Omental fat pad (tissue), 4 donors: Measurements from ENCODE around the gene FOXO3. TPM values are rescaled to one million over a fixed set of nuclear protein-coding genes. Genes with fewer than 3 reads are reported as not detected.

ENCODE experiments used
- ATAC-seq: fragments of 150-250 bp; one replicate; pipeline ENCODE4 v1.9.1; 2016; ENCODE audit warnings: mild to moderate bottlenecking, moderate library complexity; ENCODE audit not compliant: low FRiP score
- DNase-seq: peaks from one replicate; pipeline ENCODE4 v3.0.0-alpha.2; 2019; ENCODE audit warnings: low spot score
- total RNA-seq, 4 donors: library from RNA; depleted of rRNA; stranded (reverse); fragments of >200 nt; gene quantifications; one replicate each; pipeline ENCODE4 v1.1.0, GENCODE V29; 2016
- TF ChIP-seq, protein P1 (sequence below), 3 donors: fragments of 450-650 bp; IDR thresholded peaks; one replicate each; pipeline ENCODE4 v1.5.1; 2016 to 2017; ENCODE audit warnings: antibody characterized with exemption in 3 of 3, mild to moderate bottlenecking in 3 of 3, moderate library complexity in 2 of 3

Gene FOXO3
- total RNA-seq, 4 donors from 2014 or later: 92.9 to 129 (median 113) TPM

GRCh38 chr6:108706649-108707048 is 145.9 kb downstream of the FOXO3 start:
- DNase-seq (no peak), ATAC-seq (no peak)
- TF ChIP-seq, protein P1, sequence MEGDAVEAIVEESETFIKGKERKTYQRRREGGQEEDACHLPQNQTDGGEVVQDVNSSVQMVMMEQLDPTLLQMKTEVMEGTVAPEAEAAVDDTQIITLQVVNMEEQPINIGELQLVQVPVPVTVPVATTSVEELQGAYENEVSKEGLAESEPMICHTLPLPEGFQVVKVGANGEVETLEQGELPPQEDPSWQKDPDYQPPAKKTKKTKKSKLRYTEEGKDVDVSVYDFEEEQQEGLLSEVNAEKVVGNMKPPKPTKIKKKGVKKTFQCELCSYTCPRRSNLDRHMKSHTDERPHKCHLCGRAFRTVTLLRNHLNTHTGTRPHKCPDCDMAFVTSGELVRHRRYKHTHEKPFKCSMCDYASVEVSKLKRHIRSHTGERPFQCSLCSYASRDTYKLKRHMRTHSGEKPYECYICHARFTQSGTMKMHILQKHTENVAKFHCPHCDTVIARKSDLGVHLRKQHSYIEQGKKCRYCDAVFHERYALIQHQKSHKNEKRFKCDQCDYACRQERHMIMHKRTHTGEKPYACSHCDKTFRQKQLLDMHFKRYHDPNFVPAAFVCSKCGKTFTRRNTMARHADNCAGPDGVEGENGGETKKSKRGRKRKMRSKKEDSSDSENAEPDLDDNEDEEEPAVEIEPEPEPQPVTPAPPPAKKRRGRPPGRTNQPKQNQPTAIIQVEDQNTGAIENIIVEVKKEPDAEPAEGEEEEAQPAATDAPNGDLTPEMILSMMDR (IDR thresholded peaks at IDR 0.05): no peak

- TF ChIP-seq, protein P1 (IDR thresholded peaks at IDR 0.05): no peak
- ATAC-seq: no peak
- DNase-seq: no peak
Measured at GRCh38 chr6:108707328-108707976, 146.7 kb downstream of the FOXO3 start.

- ATAC-seq (no peak), DNase-seq (no peak)
- TF ChIP-seq, protein P1 (IDR thresholded peaks at IDR 0.05): no peak
Measured at GRCh38 chr6:108710030-108710429, 149.3 kb downstream of the FOXO3 start.

DNA sequence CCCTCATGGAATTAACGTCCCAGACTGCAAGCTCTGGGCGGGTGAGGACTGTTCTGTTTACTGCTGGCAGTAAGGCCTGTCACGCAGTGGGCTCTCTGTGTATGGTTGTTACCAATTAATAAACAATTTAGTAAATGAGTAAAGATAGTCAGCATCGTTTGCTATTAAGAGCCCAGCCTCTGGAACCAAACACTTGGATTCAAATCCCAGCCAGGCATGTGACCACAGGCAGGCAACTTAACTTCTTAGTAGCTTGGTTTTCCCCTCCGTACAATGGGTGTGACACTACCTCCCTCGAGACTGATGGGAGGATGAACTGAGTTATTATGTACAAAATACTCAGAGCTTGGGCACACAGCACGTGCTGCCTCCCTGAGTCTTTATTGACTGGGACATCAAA is 149.8 kb downstream of the FOXO3 start:
- DNase-seq (no peak), ATAC-seq (no peak)
- TF ChIP-seq, protein P1 (IDR thresholded peaks at IDR 0.05): no peak

DNA sequence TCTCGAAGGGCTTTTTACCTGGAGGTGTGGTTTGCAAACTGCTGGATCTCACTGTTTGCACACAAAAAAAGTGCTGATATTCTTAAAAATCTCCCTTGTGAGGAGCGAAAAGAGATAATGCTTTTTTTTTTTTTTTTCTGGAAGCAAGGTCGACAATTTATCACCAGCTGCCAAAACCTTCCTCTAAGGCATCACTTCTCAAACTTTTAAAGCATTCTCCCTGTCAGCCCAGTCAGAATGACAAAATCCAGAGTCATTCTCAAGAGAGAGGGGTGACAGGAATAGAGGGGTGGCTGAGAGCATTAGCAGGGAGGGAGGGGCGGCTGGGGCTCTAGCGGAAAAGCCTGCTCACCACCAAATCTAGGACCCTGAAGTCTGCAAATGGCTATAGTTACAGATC is 150.4 kb downstream of the FOXO3 start:
- TF ChIP-seq, protein P1 (IDR thresholded peaks at IDR 0.05): no peak
- no peak for ATAC-seq

GRCh38 chr6:108711826-108712225 is 151.1 kb downstream of the FOXO3 start:
- ATAC-seq (no peak), DNase-seq (no peak)
- TF ChIP-seq, protein P1 (IDR thresholded peaks at IDR 0.05): no peak

More for the DNA sequence above, 150.4 kb downstream of the FOXO3 start:
- DNase-seq: no peak

GRCh38 chr6:108712946-108713345 is 152.2 kb downstream of the FOXO3 start:
- ATAC-seq (no peak), DNase-seq (no peak)
- TF ChIP-seq, protein P1 (IDR thresholded peaks at IDR 0.05): no peak
